GM19238 (cell line): ENCODE data around the gene FAM222B.

Experiments
- DNase-seq: peaks from one replicate; pipeline ENCODE4 v3.0.0; 2011; ENCODE audit warnings: low spot score; ENCODE audit not compliant: insufficient read length

FAM222B gene

GRCh38 chr17:28714281-28714680, 128.3 kb downstream of the FAM222B start:
- no peak for DNase-seq

DNA sequence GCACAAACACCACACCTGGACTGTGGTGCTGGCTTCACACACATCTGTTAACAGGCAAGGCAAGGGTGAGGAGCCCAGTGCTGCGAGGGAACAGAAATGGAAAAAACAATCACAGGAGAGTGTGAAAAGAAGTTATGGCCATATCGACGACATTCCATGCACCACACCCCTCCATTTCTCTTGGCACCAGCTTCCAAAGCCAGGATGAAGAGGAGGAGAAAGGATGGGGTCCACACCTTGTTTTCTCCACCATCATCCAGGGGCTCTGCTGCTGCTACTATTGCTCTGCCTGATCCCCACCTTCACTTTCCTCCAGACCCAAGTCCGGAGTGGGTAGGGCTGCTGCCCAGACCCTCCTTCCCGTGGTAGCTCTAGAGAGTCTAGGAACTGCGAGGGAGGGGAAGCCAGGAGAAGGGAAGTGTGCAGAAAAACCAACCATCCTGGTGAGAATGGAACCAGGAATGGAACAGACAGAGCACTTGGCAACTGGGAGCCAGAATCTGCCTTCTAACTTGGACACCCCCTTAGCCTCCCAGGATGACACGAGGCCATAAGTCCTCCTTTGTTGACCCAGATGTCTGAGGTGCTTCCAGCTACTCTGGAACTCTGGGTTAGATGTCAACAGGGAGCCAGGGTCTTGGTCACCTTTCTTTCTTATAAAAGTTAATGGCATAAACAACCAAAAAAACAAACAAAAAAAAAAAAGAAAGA, 129.7 kb downstream of the FAM222B start:
- DNase-seq = no peak

- DNase-seq = peak; percentile 75
These were observed 130.4 kb downstream of the FAM222B start for GRCh38 chr17:28712032-28712704.

- DNase-seq = no peak
These were observed 130.9 kb downstream of the FAM222B start, which contains the start of gene PROCA1 for GRCh38 chr17:28711723-28712031. TSS of gene PROCA1 (minus strand) at chr17:28711888. CDS start at chr17:28711660, 228 bp downstream.

DNA sequence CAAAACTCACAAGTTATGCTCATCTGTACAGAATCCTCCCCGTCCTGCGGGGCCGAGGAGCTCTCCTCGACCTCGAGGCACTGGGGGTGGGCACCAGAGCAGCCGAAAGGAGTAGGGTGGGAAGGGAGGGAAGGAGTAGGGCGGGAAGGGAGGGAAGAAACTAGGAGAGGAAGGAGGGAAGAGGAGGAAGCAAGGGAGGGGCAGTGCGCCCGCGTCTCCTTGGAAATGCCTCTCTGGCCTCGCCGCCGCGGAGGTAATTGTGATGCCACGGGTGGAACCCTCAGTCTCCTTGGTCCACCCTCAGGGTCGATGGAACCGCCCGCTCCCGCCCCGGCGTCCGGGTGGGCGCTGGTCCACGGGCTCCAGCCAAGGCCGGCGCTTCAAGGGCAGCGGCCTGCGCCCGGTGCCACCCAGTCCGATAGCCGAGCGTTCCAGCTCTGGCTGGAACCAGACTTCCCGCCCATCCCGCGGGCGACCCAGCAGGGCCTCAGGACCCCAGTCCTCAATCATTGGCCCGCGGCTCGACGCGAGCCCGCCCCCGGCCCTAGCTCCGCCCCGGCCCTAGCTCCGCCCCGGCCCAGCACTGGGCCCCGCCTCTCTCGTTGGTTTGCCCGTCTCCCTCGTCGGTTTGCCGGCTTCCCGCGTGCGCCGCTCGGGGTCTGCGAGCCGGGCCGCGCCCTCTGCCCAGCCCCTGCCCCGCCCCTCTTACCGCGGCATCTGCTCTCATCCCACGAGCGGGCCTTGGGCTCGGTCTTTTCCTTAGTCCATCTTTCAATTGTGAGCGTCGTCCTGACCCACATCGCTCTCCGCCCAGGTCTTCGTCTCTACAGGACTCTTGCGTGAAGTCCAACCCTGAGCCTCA, 131.5 kb downstream of the FAM222B start:
- DNase-seq = peak; percentile 93

- DNase-seq = no peak
These were observed 135.3 kb downstream of the FAM222B start for GRCh38 chr17:28707339-28707720.

GRCh38 chr17:28706471-28707338, 135.9 kb downstream of the FAM222B start:
- no peak for DNase-seq
